Activated CD4-positive, alpha-beta T cell treated with anti-CD3 and anti-CD28 coated beads, Interleukin-2, amount 50 U/mL, for 48 hours (primary cell): ENCODE measurements around the gene UPF1.
"Not testable (repeated sequence)": the region's sequence is repeated elsewhere in the genome, so short reads cannot be mapped to it uniquely, and the experiment has no call there.

ENCODE experiments used
- DNase-seq, 2 experiments: peaks; one replicate each; pipeline ENCODE4 v3.0.0-alpha.2; 2020

UPF1 gene

DNA sequence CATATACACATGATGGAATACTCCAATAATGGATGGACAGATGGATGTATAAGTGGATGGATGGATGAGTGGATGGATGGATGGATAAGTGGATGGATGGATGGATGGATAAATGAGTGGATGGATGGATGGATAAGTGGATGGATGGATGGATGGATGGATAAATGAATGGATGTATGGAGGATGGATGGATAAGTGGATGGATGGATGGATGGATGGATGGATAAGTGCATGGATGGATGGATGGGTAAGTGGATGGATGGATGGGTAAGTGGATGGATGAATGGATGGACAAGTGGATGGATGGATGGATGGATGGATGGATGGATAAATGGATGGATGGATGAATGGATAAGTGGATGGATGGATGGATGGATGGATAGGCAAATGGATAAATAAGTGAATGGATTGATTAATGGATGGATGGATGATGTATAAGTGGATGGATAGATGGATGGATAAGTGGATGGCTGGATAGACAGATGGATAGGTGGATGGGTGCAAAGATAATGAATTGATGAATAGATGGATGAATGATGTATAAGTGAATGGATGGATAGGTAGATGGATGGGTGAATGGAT lies 32.3 kb upstream of the UPF1 start:
- DNase-seq = no peak

DNA sequence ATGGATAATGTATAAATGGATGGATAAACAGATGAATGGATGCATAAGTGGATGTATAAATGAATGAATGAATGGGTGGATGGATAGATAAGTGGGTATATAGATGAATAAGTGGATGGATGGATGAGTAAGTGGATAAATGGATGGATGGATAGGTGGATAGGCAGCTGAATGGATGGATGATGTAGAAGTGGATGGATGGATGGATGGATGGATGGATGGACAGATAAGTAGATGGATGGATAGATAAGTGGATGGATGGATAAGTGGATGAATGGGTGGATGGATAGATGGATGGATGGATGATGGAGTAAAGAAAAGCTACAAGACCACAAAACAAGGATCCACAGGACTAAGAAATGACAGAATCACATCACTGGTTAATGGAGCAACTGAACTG lies 31.7 kb upstream of the UPF1 start:
- DNase-seq = no peak

DNA sequence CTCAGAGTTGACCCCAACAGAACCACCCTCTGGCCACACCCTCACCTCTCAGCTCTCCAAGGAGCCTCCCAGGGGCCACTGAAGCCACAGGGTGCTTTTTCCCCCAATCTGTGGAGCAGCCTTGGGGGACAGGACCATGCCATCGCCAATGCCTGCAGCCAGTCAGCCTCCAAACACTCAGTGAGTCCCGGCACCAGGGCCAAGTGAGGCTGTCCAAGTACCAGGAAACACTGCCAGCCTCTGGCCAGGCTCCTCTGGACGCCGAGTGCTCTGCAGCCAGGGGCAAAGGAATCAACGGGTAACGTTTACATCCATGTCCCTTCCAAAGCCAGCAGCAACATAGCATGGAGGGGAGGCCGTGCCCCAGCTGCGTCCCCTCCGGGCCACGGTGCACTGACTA lies 31.1 kb upstream of the UPF1 start:
- DNase-seq = no peak

DNA sequence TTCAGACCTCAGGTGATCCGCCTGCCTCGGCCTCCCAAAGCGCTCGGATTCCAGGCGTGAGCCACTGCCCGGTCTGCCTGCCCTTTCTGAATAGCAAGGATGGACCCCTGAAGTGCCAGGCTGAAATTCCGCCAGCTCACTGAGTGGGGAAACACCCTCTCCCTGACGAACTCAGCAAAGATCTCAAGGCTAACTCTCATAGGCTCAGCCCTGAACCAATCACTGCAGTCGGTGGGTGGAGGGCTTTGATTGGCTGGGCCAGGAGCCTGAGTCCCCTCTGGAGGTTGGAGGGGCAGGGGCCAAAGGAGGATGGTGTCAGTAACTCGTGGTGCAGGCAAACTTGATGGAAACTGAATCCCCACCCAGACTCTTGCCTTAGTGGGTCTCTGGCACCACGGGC lies 29.4 kb upstream of the UPF1 start:
- no peak for DNase-seq

DNA sequence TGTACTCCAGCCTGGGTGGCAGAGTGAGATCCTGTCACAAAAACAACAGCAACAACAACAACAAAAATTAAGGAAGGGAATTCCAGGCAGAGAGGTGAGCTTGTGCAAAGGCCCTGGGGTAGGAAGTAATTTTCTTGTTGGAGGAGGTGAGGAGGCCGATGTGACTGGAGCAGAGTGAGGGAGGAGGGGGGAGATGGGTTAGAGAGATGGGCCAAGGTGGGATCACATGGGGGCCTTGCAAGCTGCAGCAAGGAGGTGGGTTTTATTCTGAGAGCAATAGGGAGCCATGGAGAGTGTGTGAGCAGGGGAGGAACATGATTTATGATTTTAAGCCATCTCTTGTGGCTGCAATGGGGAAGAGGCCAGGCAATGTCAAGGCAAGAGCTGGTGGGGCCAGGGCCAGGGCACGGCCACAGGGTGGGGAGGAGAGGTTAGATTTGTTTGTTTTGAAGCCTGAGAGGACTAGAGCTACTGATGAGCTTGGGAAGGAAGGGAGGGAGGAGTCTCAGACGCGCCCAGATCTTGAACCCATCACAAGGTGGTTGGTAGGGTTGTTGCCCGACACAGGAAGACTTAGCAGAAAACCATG lies 28.1 kb upstream of the UPF1 start:
- no peak for DNase-seq

DNA sequence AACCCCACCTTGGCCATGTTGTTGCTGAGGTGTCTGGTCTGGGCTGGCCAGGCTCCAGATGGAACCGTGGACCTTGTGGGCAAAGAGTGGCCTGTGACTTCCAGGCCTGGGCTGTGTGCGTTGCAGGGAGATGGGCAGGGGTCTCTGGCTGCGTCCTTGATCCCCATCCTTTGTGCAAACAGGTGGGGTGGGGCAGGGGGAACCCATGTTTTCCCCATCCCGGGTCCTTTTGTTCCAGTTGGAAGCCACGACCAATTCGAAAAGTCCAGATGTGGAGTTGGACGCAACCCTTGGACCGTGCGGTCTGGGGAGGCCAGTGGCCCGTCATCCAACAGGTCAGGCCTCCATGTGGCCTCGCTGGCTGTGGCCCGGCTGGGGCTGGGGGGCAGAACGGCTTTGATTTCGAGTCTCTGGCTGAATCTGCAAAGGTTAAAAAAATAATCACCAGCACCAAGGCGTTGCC lies 27.6 kb upstream of the UPF1 start:
- no peak for DNase-seq

DNA sequence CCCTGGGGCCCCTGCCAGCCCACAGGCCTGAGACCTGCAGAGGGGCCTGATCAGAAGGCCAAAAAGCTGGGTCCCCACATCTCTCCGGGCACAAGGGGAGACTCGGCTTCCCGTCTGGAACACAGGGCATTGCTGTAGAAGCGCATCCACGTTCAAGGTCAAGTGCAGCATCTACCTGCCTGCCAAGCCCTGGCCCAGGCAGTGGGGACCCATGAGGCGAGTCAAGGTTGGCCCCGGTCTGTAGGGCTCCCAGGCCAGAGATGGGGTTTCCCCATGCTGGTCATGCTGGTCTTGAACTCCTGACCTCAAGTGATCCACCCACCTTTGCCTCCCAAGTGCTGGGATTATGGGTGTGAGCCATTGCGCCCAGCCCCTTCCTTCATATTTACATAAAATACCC lies 27.1 kb upstream of the UPF1 start:
- DNase-seq = no peak

DNA sequence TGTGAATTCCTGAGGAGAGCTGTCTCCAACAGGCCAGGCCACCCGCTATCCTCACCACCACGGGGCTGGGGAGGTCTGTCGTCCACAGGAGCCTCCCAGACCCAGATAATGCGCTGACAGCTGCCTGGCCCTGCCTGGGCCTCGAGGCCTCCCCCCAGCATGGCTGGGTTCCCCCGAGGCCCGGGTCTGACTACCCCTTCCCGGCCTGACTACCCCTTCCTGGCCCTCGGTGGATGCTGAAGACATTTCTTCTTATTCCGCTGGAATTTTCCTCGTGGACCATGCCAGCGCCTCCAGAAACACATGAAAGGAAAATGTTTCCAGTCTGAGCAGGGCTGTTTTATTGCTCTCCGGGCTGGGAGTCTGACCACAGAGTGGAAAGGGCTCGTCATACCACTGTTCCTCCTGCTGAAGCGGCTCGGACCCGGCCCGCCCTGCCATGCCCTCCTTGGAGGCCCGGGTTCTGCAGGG lies 23.9 kb upstream of the UPF1 start:
- DNase-seq = no peak

DNA sequence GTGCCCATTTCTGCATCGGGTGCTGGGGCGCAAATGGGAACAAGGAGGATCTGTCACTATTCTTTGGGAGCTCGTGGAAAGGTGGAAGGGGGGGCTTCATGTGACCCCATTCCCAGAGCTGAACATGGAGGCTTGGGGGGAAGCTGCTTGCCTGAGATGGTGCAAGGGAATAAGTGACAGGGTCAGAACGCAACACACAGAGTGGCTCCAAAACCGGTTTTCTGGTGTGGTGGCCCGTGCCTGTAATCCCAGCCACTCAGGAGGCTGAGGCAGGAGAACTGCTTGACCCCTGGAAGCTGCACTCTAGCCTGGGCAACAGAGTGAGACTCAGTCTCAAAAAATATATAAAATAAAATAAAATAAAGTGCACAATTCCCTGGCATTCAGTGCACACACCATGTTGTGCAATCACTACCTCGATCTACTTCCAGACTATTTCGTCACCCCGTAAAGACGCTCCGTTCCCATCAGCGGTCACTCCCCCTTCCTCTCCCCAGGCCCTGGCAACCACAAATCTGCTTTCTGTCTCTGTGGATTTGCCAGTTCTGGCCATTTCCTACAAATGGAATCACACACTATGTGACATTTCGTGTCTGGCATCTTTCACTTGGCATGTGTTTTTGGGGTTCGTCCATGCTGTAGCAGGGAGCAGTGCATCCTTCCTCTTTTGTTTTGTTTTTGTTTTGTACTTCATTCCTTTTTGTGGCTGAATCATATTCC lies 22.4 kb upstream of the UPF1 start:
- DNase-seq = no peak

DNA sequence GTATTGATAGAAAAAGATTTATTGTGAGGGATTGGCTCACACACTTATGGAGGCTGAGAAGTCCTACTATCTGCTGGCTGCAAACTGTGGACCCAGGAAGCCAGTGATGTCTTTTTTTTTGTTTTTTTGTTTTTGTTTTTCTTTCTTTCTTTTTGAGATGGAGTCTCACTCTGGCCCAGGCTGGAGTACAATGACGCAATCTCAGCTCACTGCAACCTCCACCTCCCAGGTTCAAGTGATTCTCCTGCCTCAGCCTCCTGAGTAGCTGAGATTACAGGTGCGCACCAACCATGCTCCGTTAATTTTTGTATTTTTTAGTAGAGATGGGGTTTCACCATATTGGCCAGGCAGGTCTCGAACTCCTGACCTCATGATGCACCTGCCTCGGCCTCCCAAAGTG lies 20.1 kb upstream of the UPF1 start:
- DNase-seq = not testable (repeated sequence)

DNA sequence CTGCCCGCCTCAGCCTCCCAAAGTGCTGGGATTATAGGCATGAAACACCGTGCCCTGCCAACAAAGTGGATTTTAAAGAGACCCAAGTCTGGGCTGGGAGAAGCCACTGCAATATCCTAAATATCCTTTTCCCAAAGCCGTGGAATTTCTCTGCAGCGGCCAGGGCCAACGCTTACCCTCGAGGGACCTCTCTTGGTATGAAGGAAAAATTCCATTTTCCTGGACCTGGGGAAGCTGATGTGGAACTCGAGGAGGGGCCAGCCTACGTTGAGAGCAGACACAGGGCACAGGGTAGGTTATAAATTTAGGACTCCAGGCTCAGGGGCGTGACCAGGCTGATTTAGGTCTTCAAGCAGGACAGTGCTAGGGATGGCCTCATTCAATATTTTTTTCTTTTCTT lies 17.7 kb upstream of the UPF1 start:
- DNase-seq = no peak

DNA sequence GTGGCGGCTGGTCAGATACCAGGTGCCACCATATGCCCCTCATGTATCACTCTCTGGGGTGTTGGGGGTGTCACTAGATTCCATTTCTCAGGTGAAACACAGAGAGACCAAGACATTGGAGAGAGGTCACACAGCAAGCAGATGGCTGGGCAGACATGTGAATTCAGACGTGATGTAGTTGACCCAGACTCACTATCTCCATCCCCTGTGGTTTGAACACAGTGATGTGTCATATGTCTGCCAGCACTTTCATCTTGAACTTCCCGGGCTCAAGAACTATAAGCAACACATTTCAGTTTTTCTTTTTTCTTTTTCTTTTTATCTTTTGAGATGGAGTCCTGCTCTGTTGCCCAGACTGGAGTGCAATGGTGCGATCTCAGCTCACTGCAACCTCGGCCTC lies 16.1 kb upstream of the UPF1 start:
- DNase-seq = no peak

DNA sequence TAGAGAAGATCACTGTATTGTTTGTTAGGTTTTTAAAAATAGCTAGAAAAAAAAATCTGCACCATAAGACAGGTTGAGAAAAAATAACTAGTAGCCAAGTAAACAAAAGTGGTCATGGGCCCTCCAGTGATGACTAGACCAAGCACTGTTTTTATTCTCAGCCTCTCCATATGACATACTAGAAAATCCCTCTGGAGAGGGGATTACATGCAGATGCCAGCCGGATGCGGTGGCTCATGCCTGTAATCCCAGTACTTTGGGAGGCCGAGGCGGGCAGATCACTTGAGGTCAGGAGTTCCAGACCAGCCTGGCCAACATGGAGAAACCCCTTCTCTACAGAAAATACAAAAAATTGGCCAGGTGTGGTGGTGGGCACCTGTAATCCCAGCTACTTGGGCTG lies 15.1 kb upstream of the UPF1 start:
- not testable (repeated sequence) for DNase-seq

DNA sequence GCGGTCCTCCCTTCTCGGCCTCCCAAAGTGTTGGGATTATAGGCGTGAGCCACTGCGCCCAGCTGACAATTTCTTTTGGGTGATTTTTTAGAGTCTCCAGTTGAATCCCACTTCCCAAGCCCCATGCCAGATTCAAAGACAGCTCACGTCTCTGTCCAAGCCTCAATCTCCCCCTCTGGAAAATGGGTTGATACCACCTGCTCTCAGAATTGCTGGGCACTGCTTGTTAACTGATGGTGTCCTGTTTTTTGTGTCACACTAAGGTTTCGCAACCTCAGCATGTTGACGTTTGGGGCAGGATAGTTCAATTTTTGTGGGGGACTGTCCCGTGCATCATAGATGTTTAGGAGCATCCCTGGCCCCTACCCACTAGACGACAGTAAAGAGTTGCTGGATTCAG lies 14.2 kb upstream of the UPF1 start:
- DNase-seq = no peak

DNA sequence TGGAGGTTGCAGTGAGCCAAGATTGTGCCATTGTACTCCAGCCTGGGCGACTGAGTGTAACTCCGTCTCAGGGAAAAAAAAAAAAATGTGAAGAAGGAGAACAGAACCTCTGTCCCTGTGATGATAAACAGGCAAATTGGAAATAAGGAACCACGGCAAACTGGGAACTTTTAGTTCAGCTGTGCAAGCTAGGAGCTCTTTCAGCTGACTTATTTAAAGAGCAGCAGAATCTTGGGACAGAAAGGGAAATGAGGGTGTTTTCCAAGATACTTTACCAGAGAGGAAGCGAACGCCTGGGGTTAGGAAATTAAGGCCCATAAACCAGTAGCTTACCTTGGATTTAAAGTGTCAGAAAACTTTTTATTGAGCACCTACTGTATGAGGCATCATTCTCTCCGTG lies 3.0 kb upstream of the UPF1 start:
- no peak for DNase-seq

DNA sequence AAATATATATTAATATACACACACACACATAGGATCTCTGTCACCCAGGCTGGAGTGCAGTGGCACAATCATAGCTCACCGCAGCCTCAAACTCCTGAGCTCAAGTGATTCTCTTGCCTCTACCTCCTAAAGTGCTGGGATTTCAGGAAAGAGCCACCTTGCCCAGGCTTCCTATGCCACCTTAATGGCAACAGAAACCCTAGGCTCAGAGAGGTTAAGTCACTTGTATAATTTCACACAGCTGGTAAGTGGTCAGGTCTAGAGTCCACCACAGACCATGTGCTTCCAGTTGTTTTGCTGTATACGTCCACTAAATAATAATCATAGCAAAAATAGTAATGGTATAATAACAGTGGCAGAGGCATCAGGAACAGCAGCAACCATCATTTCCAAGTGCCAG lies 1.3 kb upstream of the UPF1 start:
- no peak for DNase-seq

DNA sequence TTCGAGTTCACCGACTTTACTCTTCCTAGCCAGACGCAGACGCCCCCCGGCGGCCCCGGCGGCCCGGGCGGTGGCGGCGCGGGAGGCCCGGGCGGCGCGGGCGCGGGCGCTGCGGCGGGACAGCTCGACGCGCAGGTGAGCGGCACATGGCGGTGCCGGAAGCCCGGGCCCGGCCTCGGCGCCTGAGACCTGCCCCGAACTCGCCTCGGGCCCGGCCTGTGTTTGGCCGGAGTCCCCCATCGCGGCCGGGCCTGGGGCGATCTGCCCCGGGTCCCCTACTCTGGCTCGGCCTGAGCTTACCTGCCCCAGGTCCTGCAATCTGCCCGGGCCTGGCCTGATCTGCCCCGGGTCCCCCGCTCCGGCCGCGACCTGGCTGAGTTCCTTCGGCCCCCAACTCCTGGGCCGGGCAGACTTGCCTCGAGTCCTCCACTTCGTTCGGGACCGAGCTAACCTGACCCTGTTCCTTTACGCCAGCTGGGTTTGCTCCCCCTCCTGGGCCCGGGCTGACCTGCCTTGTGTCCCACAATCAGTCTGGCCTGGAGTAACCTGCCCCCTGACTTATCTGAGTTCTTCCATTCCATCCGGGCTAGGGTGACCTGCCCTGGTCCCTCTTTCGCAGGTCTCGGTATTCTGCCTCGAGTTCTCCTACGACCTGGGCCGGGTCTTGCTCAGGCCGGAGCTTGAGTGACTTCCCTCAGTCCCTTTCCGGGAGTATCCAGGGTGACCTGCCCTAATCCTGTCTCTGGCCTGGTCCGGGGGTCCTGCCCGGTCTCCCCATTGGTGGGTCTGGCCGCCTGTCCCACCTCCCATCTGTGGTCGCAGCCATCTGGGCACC lies 764 bp downstream of the UPF1 start:
- DNase-seq = peak; percentile 38 to 54

DNA sequence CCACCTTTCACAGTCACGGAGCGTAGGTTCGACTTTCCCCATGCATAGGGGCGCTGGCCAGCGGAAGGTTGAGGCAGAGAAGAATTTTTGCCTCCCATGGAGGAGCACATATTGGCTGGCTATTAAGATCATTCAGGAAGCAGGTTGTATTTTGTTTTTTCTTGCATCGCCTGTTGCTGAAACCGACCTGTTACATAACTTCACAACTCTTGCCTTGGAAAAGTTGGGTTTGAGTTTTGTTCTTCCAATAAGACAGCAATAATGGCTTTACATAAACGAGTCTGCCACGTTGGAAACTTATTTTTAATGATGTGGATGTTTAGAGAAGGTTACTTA lies 1.4 kb downstream of the UPF1 start:
- DNase-seq = no peak

DNA sequence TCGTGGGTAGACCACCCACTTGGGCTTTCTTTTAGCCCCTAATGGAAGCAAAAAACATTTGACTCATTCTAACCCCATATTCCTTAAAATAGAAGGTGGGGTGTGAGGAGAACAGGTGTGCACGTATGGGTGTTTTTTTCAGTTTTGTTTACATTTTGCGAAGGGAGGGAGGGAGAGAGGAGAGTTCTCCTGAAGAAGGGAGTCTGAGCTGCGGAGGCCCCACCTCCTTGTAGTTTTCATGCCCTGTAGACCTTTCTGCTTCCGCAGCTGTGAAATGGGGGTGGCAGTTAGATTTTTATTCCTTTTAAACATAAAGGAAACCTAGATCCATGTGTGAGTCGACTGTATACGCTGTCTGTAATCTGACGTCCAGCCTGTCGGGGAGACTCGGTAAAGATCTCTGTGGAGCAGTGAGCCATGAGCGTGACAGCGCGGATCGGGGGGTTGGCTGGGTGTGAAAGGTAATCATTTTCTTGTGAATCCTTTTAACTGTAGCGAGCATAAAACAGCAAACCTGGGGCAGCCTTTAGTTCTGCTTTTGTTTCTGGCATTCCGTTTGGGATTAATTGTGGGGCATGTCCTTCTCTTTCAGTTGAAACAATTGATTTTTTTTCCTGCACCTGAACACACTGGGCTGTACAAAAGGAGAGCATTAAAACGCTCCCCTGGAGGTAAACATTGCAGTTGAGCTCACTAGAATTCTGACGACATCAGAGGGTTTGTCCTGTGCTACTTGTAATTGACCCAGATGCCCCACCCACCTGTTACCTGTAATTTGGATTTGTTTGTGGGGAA lies 2.3 kb downstream of the UPF1 start:
- no peak for DNase-seq

DNA sequence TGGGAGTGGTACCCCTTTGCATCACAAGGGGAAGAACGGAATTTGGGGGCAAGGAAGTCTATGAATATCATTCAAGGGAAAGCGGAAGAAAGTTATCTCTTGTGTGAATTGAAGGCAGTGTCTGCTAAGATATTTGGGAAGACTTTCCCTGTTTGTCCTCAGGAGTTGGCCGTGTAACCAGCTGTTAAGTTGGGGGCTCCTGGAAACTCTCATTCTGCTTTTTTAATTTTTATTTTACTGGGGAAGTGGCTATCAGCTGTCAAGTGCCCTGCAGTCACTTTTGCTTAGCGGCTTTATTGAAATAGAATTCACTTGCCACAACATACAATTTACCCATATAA lies 2.9 kb downstream of the UPF1 start:
- DNase-seq = no peak

DNA sequence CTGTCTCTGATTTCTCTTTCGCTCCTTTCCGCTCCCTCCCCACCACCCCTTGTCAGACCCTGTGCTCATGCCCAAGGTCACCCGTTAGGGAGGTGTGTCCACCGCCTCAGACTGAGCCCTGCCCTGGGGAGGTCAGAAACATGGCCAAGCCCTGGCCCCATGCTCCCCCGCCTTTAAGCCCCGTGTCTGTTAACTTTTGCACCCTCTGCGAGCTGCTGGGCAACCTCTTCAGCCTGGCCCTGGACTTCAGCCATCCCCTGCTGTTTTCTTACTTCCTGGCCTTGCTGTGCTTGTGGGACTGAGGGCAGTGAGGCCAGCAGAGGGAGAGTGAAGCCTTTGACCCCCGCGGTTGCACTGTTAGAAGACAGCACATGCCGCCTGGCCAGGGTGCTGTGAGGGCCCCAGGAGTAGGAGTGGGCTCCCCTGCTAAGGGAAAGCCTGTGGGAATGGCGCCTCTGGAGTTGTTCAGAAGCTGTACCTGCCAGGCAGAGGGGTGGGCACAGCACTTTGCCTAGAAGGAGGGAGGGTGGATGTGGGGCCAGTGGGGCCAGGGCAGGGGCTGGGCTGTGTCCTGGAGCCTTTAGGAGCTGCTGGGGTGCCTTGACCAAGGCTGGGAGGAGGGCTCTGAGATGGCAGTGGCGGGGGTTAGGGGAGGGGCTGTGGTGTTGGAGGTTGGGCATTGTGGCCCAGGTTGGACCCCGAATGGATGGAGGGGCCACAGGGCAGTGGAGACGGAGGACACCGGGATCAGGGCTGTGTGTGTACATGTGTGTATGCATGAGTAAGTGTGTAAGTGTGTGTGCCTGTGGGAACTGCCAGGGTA lies 7.9 kb downstream of the UPF1 start:
- DNase-seq = no peak
